GM19468 (cell line): ENCODE results near the gene SH2D2A.

Experiments
- ATAC-seq: cut with Tn5 transposase; IDR thresholded peaks from one replicate; pipeline ENCODE4 v1.9.1; 2021; ENCODE audit warnings: mild to moderate bottlenecking, moderate library complexity, moderate number of reproducible peaks; ENCODE audit not compliant: unreplicated experiment; ENCODE audit errors: extremely low read depth

SH2D2A gene

GRCh38 chr1:156816561-156817328 is at the start of gene SH2D2A:
SH2D2A (minus strand) TSS chr1:156816848; CDS start chr1:156816708, 140 bp downstream.
- no peak for ATAC-seq

DNA sequence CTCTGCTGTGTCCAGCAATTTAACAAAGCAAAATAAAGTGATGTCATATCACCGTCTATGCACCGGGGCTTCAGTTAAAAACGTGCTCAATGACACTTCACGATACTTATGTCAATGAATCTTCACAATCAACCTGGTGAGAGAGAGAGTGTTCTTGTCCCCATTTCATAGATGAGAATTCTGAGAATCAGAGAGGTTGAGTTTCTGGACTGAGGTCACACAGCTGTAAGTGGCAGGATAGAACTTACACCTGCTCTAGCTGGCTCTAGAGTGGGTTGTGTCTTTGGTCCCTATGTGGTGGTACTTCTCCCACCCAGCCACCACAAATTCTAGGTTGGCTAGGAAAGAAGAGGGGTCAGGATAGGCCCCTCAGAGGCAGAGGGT is 49.2 kb upstream of the SH2D2A start:
- ATAC-seq: no peak

- no peak for ATAC-seq
These were observed 48.6 kb upstream of the SH2D2A start for GRCh38 chr1:156865258-156865657.

GRCh38 chr1:156864796-156865195 is 48.1 kb upstream of the SH2D2A start:
- ATAC-seq: no peak

GRCh38 chr1:156863631-156864030 is 47.0 kb upstream of the SH2D2A start:
- ATAC-seq: no peak

GRCh38 chr1:156862997-156863599 is 46.5 kb upstream of the SH2D2A start:
- no peak for ATAC-seq

GRCh38 chr1:156862584-156862983 is 45.9 kb upstream of the SH2D2A start:
- ATAC-seq: no peak

- no peak for ATAC-seq
These were observed 44.2 kb upstream of the SH2D2A start, which contains the start of gene NTRK1 for GRCh38 chr1:156860628-156861423. NTRK1 (plus strand) TSS chr1:156860865; CDS start chr1:156860935, 70 bp downstream.

DNA sequence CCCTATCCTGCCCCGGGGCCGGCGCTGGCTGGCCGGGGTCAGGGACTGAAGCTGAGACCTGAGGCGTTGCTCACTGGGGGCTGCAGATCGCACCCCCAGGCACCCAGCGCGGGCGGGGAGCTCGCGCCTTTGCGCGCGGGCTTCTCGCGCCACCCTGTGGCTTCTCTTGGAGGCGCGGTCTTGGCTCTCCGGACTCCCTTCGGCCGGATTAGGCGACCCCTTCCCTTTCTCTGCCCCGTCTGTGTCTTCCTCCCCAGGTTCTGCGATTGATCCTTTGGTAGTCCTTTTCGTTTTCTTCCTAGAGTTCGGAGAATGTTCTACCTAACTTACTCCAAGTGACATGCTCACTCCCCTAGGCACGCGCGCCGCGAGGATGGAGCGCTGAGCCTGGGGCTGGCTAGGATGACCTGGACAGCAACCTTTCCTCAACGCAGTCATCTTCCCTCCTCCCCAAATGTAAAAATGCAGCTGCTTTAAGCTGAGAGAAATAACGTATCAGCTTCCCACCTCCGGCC is 43.5 kb upstream of the SH2D2A start:
- no peak for ATAC-seq

DNA sequence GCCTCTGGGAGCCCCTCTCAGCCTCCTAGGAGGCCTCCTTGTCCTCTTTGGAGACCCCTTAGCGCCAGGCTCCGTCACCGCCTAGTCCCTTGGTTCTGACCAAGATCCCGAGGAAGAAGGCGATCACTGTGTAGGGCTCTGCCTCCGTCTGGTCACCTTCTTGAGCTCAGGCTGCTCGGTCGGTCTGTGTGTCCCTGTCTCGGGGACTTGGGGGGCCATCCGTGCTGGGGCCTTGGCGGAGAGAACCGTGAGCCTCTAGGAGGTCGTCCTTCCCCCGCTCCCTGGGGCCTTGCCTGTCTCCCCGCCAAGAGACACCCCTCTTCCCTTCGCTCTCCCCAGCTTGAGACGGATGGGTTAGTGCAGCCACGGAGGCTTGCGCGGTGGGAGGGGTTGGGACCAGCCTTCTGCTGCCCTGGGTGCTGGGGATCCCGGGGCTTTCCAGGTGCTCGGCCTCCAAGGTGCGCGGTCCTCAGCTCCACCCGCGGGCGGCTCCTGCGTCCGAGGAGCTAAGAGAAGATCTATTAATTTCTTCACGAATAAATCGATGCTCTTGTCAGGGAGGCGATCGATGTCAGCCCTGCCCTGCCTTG is 43.0 kb upstream of the SH2D2A start:
- ATAC-seq: no peak

- no peak for ATAC-seq
These were observed 42.4 kb upstream of the SH2D2A start, which contains the start of gene INSRR for GRCh38 chr1:156858959-156859522. INSRR (minus strand) TSS chr1:156859117; CDS start chr1:156858621, 496 bp downstream.

GRCh38 chr1:156858555-156858956 is 41.9 kb upstream of the SH2D2A start:
- no peak for ATAC-seq

DNA sequence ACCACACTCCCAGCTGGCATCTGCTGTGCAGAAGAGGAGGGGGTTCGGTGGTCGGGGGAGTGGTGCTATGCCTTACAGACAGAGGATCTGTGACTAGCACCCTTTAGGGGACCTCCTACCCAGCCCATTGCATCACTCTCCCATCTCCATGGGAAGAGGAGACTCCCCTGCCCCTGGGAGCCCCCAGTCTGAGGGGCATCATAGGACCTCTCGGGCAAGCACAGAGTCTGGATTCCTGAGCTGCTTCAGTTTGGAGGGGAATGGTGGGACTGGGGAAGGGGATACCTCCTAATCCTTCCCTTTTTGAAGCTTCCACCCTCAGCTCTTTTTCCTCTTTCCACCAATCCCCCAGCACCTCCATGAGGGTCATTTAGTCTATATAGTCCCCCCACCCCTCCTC is 40.9 kb upstream of the SH2D2A start:
- ATAC-seq: no peak

DNA sequence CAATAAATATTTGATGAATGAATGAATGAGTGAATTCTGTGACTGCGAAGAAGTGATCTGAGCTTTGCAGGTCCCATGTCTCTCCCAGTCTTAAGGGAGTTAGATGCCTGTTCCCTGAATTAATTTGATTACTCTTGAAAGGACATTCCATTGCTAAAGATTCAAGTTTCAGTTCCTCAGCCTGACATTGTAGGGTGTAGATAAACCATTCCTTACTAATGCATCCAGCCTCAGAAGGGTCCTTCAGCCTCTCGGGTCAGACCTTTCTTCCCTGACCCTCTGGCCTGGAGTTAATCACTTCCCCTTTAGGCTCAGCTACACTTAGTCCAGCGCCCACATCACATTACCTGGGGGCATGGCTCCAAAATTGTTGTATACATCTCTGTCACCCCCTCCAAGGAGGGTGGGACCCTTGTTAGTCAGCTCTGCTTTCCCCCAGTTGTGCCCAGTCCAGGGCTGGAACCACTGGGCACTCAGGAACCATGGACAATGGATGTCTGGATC is 39.7 kb upstream of the SH2D2A start:
- no peak for ATAC-seq

DNA sequence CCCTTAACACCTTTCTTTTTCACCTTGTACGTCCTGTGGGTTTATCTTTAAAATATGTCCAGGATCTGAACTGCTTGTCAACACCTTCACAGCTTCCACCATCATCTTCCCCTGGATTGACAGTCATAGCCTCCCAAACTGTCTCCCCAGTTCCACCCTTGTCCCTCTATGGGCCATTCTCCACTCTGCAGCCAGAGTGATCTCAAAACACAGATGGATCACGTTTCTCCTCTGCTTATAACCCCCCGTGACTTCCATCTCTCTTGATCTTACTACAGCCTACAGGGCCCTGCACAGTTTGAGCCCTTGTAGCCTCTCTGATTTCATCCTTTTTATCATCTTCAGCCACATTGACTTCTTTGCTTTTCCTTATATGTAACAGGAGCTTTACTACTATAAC is 38.0 kb upstream of the SH2D2A start:
- no peak for ATAC-seq

- ATAC-seq: no peak
These were observed 37.1 kb upstream of the SH2D2A start for GRCh38 chr1:156853761-156854160.

DNA sequence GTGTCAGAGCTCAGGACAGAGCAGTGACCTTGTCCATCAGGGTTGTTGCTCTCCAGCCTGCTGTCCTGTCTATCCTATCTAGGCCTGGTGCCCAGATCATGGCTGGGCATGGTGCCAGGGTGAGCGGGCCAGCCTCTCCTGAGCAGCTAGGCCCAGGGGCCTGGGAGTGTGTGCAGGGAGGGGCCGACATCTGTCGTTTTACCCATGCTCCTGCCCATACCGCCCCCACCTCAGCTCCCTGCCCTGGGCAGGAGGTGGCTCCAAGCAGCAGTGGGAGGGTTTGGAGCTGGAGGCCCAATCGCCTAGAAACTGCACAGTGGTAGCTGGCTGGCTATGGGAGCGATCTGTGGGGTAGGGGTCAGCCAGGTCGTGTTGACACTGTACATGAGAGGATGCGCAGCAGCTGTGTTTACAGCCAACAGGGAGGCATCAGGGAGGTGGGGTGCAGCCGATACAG is 35.8 kb upstream of the SH2D2A start:
- no peak for ATAC-seq

DNA sequence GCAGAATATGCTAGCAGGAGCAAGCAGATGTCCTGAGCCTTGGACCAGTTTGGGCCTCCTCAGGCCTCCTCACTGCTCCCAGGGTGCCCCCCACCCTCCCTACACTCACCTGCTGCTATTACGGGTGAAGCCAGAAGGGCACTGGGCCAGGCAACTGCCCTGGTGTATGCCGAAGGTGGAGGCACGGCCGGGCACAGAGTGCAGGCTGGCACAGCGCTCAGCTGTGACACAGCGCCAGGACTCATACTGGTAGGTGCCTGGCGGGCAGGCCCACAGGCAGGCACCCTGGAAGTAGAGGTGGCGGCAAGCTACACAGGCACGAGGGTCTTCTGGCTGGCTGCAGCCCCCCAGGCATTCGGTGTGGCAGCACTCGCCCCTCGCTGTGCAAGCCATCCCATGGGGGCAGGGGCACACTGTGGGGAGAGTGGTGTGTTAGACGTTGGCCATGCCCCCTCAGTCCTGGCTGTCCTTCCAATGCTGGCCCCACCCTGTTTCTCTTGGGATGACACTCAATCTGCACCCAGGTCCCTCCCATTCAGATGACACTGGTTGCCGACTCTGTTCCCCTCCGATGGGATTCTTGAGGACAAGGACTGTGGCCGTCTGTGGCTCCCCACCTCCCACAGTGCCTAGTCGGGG is 35.2 kb upstream of the SH2D2A start:
- ATAC-seq: no peak

GRCh38 chr1:156849151-156849496 is 32.5 kb upstream of the SH2D2A start:
- ATAC-seq: no peak
